Effector CD8-positive, alpha-beta T cell (primary cell): ENCODE data around the gene ILRUN.
"Not testable (repeated sequence)": the region's sequence is repeated elsewhere in the genome, so short reads cannot be mapped to it uniquely, and the experiment has no call there.

Source experiments
- DNase-seq: peaks from one replicate; lab custom pipeline; 2025; lab: John Stamatoyannopoulos, UW
- total RNA-seq, 4 experiments: gene quantifications; one replicate each; lab custom pipeline; 2026; lab: John Stamatoyannopoulos, UW

Gene ILRUN
- total RNA-seq: 151 to 223 (median 184) reads per million in 4 experiments

GRCh38 chr6:34696739-34697543 lies at the start of gene ILRUN:
TSS of gene ILRUN (minus strand) at chr6:34696767. CDS start at chr6:34696603, 164 bp downstream.
- peak; percentile 96 for DNase-seq

- no peak for DNase-seq
These were observed 48.9 kb upstream of the ILRUN start for GRCh38 chr6:34745277-34746103.

- not testable (repeated sequence) for DNase-seq
These were observed 47.7 kb upstream of the ILRUN start for GRCh38 chr6:34744294-34744647.

- DNase-seq: no peak
These were observed 47.2 kb upstream of the ILRUN start for GRCh38 chr6:34743625-34744293.

- DNase-seq: no peak
These were observed 45.5 kb upstream of the ILRUN start for GRCh38 chr6:34742094-34742493.

- DNase-seq: no peak
These were observed 40.3 kb upstream of the ILRUN start for GRCh38 chr6:34736823-34737222.

- DNase-seq: no peak
These were observed 35.0 kb upstream of the ILRUN start for GRCh38 chr6:34731393-34732060.

- DNase-seq: no peak
These were observed 33.3 kb upstream of the ILRUN start for GRCh38 chr6:34729631-34730470.

- DNase-seq: no peak
These were observed 29.5 kb upstream of the ILRUN start for GRCh38 chr6:34726055-34726454.

- no peak for DNase-seq
These were observed 26.6 kb upstream of the ILRUN start for GRCh38 chr6:34723203-34723602.

GRCh38 chr6:34722451-34722850 lies 25.9 kb upstream of the ILRUN start:
- no peak for DNase-seq

GRCh38 chr6:34720160-34720559 lies 23.6 kb upstream of the ILRUN start:
- DNase-seq: not testable (repeated sequence)

- DNase-seq: not testable (repeated sequence)
These were observed 23.1 kb upstream of the ILRUN start for GRCh38 chr6:34719646-34720045.

- no peak for DNase-seq
These were observed 22.4 kb upstream of the ILRUN start for GRCh38 chr6:34718976-34719375.

- DNase-seq: no peak
These were observed 20.9 kb upstream of the ILRUN start for GRCh38 chr6:34717466-34717865.

- DNase-seq: no peak
These were observed 18.1 kb upstream of the ILRUN start for GRCh38 chr6:34714663-34715062.

GRCh38 chr6:34712881-34713280 lies 16.3 kb upstream of the ILRUN start:
- not testable (repeated sequence) for DNase-seq

- DNase-seq: no peak
These were observed 12.8 kb upstream of the ILRUN start for GRCh38 chr6:34709386-34709785.

GRCh38 chr6:34705241-34705640 lies 8.7 kb upstream of the ILRUN start:
- no peak for DNase-seq

- no peak for DNase-seq
These were observed 4.6 kb upstream of the ILRUN start for GRCh38 chr6:34701199-34701598.
